IMR-90 (cell line): Measurements from ENCODE around the gene SLC15A3. TPM values are rescaled to one million over a fixed set of nuclear protein-coding genes. Genes with fewer than 3 reads are reported as not detected.

Experiments
- ATAC-seq: fragments of 200-7000 bp; cut with Tn5 transposase; 2 replicates; pipeline ENCODE4 v1.9.1; 2020; ENCODE audit warnings: low read depth, mild to moderate bottlenecking, moderate library complexity
- BruUV-seq: library from RNA; stranded (reverse); fragments of 400-500 nt; replicated peaks from 2 replicates; lab custom pipeline; 2021; lab: Mats Ljungman, UMichigan
- CTCF ChIA-PET: fragments of 300-600 bp; formaldehyde crosslinking; extraction: SDS; loops from one replicate; lab custom pipeline; 2021; ENCODE audit warnings: antibody characterized with exemption; lab: Yijun Ruan, JAX
- POLR2A ChIA-PET: fragments of 300-600 bp; sonication (Branson Sonifier 250); formaldehyde crosslinking; loops from one replicate; lab custom pipeline; 2022; ENCODE audit warnings: antibody characterized with exemption; ENCODE audit not compliant: unreplicated experiment; lab: Charles Lee
- DNase-seq: peaks from one replicate; pipeline ENCODE4 v3.0.0; 2013
- H2AFZ ChIP-seq: replicated peaks from 2 replicates; pipeline ENCODE3; 2013; ENCODE audit warnings: low read length, mild to moderate bottlenecking; ENCODE audit not compliant: poor library complexity
- H2AK5ac ChIP-seq: 2 replicates; pipeline ENCODE4 v1.6.1; 2013; ENCODE audit warnings: low read depth, low read length, inconsistent platforms
- H2AK9ac ChIP-seq: replicated peaks from 2 replicates; pipeline ENCODE3; 2013; ENCODE audit warnings: mild to moderate bottlenecking, low read depth, low read length, moderate library complexity; ENCODE audit not compliant: poor library complexity
- H2BK120ac ChIP-seq: 2 replicates; pipeline ENCODE4 v1.6.1; 2013; ENCODE audit warnings: low read depth, low read length, inconsistent platforms
- H2BK15ac ChIP-seq: 3 replicates; pipeline ENCODE4 v1.6.1; 2013; ENCODE audit warnings: low read depth, low read length, inconsistent platforms
- H2BK20ac ChIP-seq: 2 replicates; pipeline ENCODE4 v1.6.1; 2013; ENCODE audit warnings: low read depth, mild to moderate bottlenecking, inconsistent platforms, low read length, moderate library complexity
- H2BK5ac ChIP-seq: 2 replicates; pipeline ENCODE4 v1.6.1; 2013; ENCODE audit warnings: mild to moderate bottlenecking, low read depth, low read length, inconsistent platforms; ENCODE audit not compliant: poor library complexity, severe bottlenecking
- H3K14ac ChIP-seq: replicated peaks from 2 replicates; pipeline ENCODE4 v1.6.1; 2013; ENCODE audit warnings: low read depth, low read length, inconsistent platforms
- H3K18ac ChIP-seq: 2 replicates; pipeline ENCODE4 v1.6.1; 2013; ENCODE audit warnings: low read depth, low read length, control low read depth
- H3K23ac ChIP-seq: 2 replicates; pipeline ENCODE4 v1.6.1; 2013; ENCODE audit warnings: low read depth, low read length, inconsistent platforms
- H3K27ac ChIP-seq: 2 replicates; pipeline ENCODE4 v1.5.1; 2013; ENCODE audit warnings: mild to moderate bottlenecking, control low read depth, low read length; ENCODE audit not compliant: insufficient read depth
- H3K27me3 ChIP-seq: 2 replicates; pipeline ENCODE4 v1.6.1; 2013; ENCODE audit warnings: low read length; ENCODE audit not compliant: control insufficient read depth, insufficient read depth
- H3K36me3 ChIP-seq: 2 replicates; pipeline ENCODE4 v1.6.1; 2013; ENCODE audit warnings: low read length, mixed read lengths; ENCODE audit not compliant: control insufficient read depth, insufficient read depth
- H3K4ac ChIP-seq: 2 replicates; pipeline ENCODE4 v1.6.1; 2013; ENCODE audit warnings: low read depth, low read length, inconsistent platforms
- H3K4me1 ChIP-seq: 2 replicates; pipeline ENCODE4 v1.6.1; 2013; ENCODE audit warnings: low read length, mixed read lengths; ENCODE audit not compliant: control insufficient read depth, insufficient read depth
- H3K4me2 ChIP-seq: 2 replicates; pipeline ENCODE4 v1.6.1; 2013; ENCODE audit warnings: low read depth, mild to moderate bottlenecking, control low read depth, low read length, moderate library complexity
- H3K4me3 ChIP-seq: 2 replicates; pipeline ENCODE4 v1.5.1; 2013; ENCODE audit warnings: low read depth, mild to moderate bottlenecking, control low read depth, low read length, moderate library complexity; ENCODE audit not compliant: insufficient read depth
- H3K56ac ChIP-seq: 2 replicates; pipeline ENCODE4 v1.6.1; 2013; ENCODE audit warnings: low read length, inconsistent platforms; ENCODE audit not compliant: insufficient read depth; ENCODE audit errors: extremely low read depth
- H3K79me1 ChIP-seq, 2 experiments: 2 replicates each; pipeline ENCODE4 v1.6.1; 2013; ENCODE audit warnings: low read length in 2 of 2, inconsistent platforms in 1 of 2, low read depth in 1 of 2
- H3K9ac ChIP-seq: 2 replicates; pipeline ENCODE4 v1.6.1; 2013; ENCODE audit warnings: low read depth, low read length, control low read depth
- H3K9me1 ChIP-seq: 2 replicates; pipeline ENCODE4 v1.6.1; 2013; ENCODE audit warnings: low read length, inconsistent platforms; ENCODE audit not compliant: insufficient read depth
- H3K9me3 ChIP-seq: 2 replicates; pipeline ENCODE4 v1.6.1; 2013; ENCODE audit warnings: low read length; ENCODE audit not compliant: control insufficient read depth, insufficient read depth
- H4K20me1 ChIP-seq: 2 replicates; pipeline ENCODE4 v1.6.1; 2013; ENCODE audit warnings: low read length, inconsistent platforms; ENCODE audit not compliant: insufficient read depth
- H4K5ac ChIP-seq: 2 replicates; pipeline ENCODE4 v1.6.1; 2013; ENCODE audit warnings: mild to moderate bottlenecking, low read depth, low read length, control low read depth
- H4K8ac ChIP-seq, 2 experiments: 2 replicates each; pipeline ENCODE4 v1.6.1; 2013; ENCODE audit warnings: low read depth in 2 of 2, low read length in 2 of 2, control low read depth in 1 of 2, inconsistent platforms in 1 of 2
- H4K91ac ChIP-seq: 2 replicates; pipeline ENCODE4 v1.6.1; 2013; ENCODE audit warnings: low read depth, low read length, inconsistent platforms; ENCODE audit not compliant: insufficient read depth
- BHLHE40 ChIP-seq: fragments of 150-350 bp; IDR thresholded peaks from 2 replicates; pipeline ENCODE4 v1.6.1; 2016; ENCODE audit warnings: mild to moderate bottlenecking, low read depth, low read length
- CEBPB ChIP-seq: IDR thresholded peaks from 2 replicates; pipeline ENCODE4 v1.6.1; 2012; ENCODE audit warnings: low read depth, low read length, improper control_type of control experiment
- CHD1 ChIP-seq: IDR thresholded peaks from 2 replicates; pipeline ENCODE4 v1.6.1; 2012; ENCODE audit warnings: low read depth, low read length, improper control_type of control experiment
- ELK1 ChIP-seq: fragments of 150-350 bp; IDR thresholded peaks from 2 replicates; pipeline ENCODE4 v1.6.1; 2016; ENCODE audit warnings: low read depth, mild to moderate bottlenecking, low read length, moderate library complexity, borderline replicate concordance
- MAFK ChIP-seq: IDR thresholded peaks from 2 replicates; pipeline ENCODE4 v1.6.1; 2012; ENCODE audit warnings: low read depth, low read length, improper control_type of control experiment
- MAZ ChIP-seq: IDR thresholded peaks from 2 replicates; pipeline ENCODE4 v1.6.1; 2012; ENCODE audit warnings: low read depth, mild to moderate bottlenecking, low read length, improper control_type of control experiment, moderate library complexity, borderline replicate concordance
- POLR2A ChIP-seq: IDR thresholded peaks from 2 replicates; pipeline ENCODE4 v1.6.1; 2012; ENCODE audit warnings: mild to moderate bottlenecking, low read depth, low read length
- RFX5 ChIP-seq: IDR thresholded peaks from 2 replicates; pipeline ENCODE4 v1.8.0; 2012; ENCODE audit warnings: low read depth, mild to moderate bottlenecking, low read length, moderate library complexity
- USF2 ChIP-seq: fragments of 150-350 bp; IDR thresholded peaks from 2 replicates; pipeline ENCODE4 v1.6.1; 2017; ENCODE audit warnings: mild to moderate bottlenecking, antibody characterized with exemption, low read length, low read depth
- WGBS, 2 experiments: methylation state at CpG; one replicate each; pipeline versions ENCODE4 v1.1.5 to v1.1.7; 2013; ENCODE audit warnings: missing lambda C conversion rate in 2 of 2; ENCODE audit not compliant: insufficient read length in 1 of 2; ENCODE audit errors: extremely low coverage in 2 of 2; 5-methylcytosine and 5-hydroxymethylcytosine counted together
- dilution Hi-C: fragments of 300-500 bp; cut with HindIII; formaldehyde crosslinking; loops from one replicate; pipeline ENCODE4 v1.14.3; 2018; ENCODE audit warnings: low sequenced_read_pairs; ENCODE audit not compliant: unreplicated experiment
- in situ Hi-C: fragments of 300-500 bp; cut with MboI; formaldehyde crosslinking; loops from 3 replicates; pipeline ENCODE4 v1.14.3; 2019; ENCODE audit warnings: low sequenced_read_pairs, inconsistent platforms, mixed read lengths
- intact Hi-C: fragments of 100-400 bp; cut with micrococcal nuclease; formaldehyde crosslinking; loops from 2 replicates; pipeline ENCODE4 v1.10.0; 2022
- polyA plus RNA-seq, 3 experiments: library from polyadenylated mRNA; depleted of rRNA; stranded (reverse); fragments of >200 nt; gene quantifications; 2 replicates each; pipeline ENCODE4 v1.2.3, GENCODE V29; 2012; ENCODE audit warnings: low replicate concordance in 1 of 3
- total RNA-seq: library from RNA; depleted of rRNA; stranded (reverse); fragments of >200 nt; gene quantifications from 2 replicates; pipeline ENCODE4 v1.2.3, GENCODE V29; 2012

SLC15A3 gene
- total and polyA plus RNA-seq, 2 of the 4 experiments (the other 2 are of a cell fraction), result 3.2 to 4.4 TPM

DNA sequence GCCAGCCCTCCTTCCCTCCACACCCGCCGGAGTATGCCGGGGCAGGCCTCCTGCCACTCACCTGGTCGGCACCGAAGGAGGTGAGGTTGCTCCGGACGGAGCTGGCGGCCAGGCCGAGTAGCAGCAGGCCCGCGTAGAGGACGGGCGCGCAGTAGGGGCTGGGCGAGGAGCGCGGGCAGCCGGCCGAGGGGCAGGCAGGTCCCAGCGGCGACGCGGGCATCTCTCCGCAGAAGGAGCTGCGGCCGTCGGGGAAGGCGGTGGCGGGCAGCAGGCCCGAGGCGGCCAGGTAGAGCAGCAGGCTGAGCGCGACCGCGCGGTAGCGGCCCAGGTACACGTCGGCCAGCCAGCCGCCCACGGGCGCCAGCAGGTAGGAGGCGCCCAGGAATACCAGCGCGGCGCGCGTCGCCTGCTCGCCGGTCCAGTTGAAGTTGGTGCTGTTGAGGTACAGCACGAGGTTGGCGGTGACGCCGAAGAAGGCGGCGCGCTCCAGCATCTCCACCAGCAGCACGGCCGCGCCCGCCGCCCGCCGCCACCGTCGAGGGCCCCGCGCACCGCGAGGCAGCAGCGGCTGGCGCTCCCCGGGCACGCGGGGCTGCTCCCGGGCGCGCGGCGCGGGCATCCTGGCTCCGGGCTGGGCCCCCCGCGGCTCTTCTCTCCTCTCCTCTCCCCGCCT lies 907 bp downstream of the SLC15A3 start:
- dilution Hi-C loops (no loop called here), in situ Hi-C loops (no loop called here), intact Hi-C loops (no loop called here)
- Histone ChIP-seq H2BK20ac (no peak overlapping the region), H3K4me3 (no peak overlapping the region; the same call in 1 of the 2 replicates), H3K9ac (no peak overlapping the region), H2BK5ac (no peak overlapping the region), H3K18ac (no peak overlapping the region; the same call in 1 of the 2 replicates), H4K5ac (no peak overlapping the region; the same call in 1 of the 2 replicates), H3K27ac (no peak overlapping the region), H3K56ac (no peak overlapping the region), H3K9me1 (no peaks in the 10 kb centered on the region), H3K79me1 (no peaks in the 10 kb centered on the region; a peak in 1 of 4 replicates), H3K14ac (no peak overlapping the region), H2AK9ac (peak overlapping the region; percentile 56), H2AK5ac (no peak overlapping the region), H4K8ac (peak overlapping the region; percentile 87 to 96; a peak in 3 of 4 replicates), H2AFZ (peak overlapping the region; percentile 89), H3K4me2 (peak overlapping the region; percentile 79; the same call in 1 of the 2 replicates), H2BK15ac (no peak overlapping the region), H3K36me3 (peaks cover 2% of the 10 kb centered on the region; the same call in 1 of the 2 replicates), H3K27me3 (no peaks in the 10 kb centered on the region), H2BK120ac (no peak overlapping the region), H4K20me1 (no peaks in the 10 kb centered on the region), H3K9me3 (no peaks in the 10 kb centered on the region), H3K23ac (no peak overlapping the region), H4K91ac (no peak overlapping the region), H3K4ac (no peak overlapping the region), H3K4me1 (peaks cover 12% of the 10 kb centered on the region)
- TF ChIP-seq BHLHE40 (no peak), RFX5 (no peak), CHD1 (no peak), ELK1 (no peak), MAFK (no peak), USF2 (no peak), MAZ (no peak), POLR2A (no peak), CEBPB (no peak)
- no peak for DNase-seq
- ATAC-seq, result no peak; the same call in 1 of the 2 replicates
- no TSS peak for BruUV-seq
- ChIA-PET POLR2A (no interaction called here), CTCF (interaction anchor here (1.5 kb wide), 1 partner anchor 35 kb away, joined by 3 read pairs; no protein-coding TSS in a partner anchor)
- WGBS, 2 experiments, result 18% methylated on average over 20 of the region's 86 CpGs; no CpG with 5 or more reads in 1 of the 2 experiments
